K562 (cell line): ENCODE data around the gene ARL17A. TPM values are rescaled to one million over a fixed set of nuclear protein-coding genes. Genes with fewer than 3 reads are reported as not detected.

Experiments used
- polyA plus RNA-seq, 8 experiments: library from polyadenylated mRNA; depleted of rRNA in 4 of 8; stranded (reverse) in 5 of 8; unstranded in 3 of 8; fragments of >200 nt; fragmentation: Nextera tagmentation in 2 of 8; fragmentation: Illumina TruSeq in 1 of 8; extraction: Ambion mirVana in 2 of 8; extraction: Trizol in 1 of 8; gene quantifications; 2 replicates each; pipeline versions ENCODE4 v1.2.1 to v1.2.3, GENCODE V29; 2011 to 2014; ENCODE audit warnings: inconsistent platforms in 1 of 8, missing spikeins in 1 of 8
- small RNA-seq: library from RNA; depleted of rRNA; stranded (forward); fragments of <200 nt; gene quantifications from one replicate; pipeline ENCODE3, GENCODE V24; 2014
- total RNA-seq, 7 experiments: library from RNA; depleted of rRNA in 6 of 7; stranded (reverse); fragments of >200 nt in 6 of 7; fragmentation: Illumina TruSeq in 2 of 7; extraction: Trizol in 2 of 7; gene quantifications; 2 replicates each; pipeline versions ENCODE4 v1.2.1 to v1.2.3, GENCODE V29; 2011 to 2021; ENCODE audit warnings: low replicate concordance in 1 of 7

The ARL17A gene
- total and polyA plus RNA-seq, 9 of the 15 experiments (the other 6 are each of a cell fraction or from before 2014, with no cell fraction given): 4.7 to 24.8 (median 14.0) TPM

Small RNA genes lying within 50 kb of the gene (small RNA-seq; reads per million reads assigned to genes)
- not detected for gene RN7SL199P

Other genes starting within 250 kb of the ARL17A start
- 4.4 and 8.2 TPM in 2 replicates for gene ARL17B, start 217.9 kb downstream of the ARL17A start, total RNA-seq (2014; rRNA removed)
- 5.0 and 6.2 TPM in 2 replicates for gene ARL17B, start 217.9 kb downstream of the ARL17A start, total RNA-seq (2014; rRNA removed; fragmentation: Illumina TruSeq; extraction: Trizol)
- gene ARL17B, start 217.9 kb downstream of the ARL17A start, total RNA-seq (2015; rRNA removed; fragmentation: Illumina TruSeq; extraction: Trizol): 4.0 and 4.5 TPM in 2 replicates
- gene ARL17B, start 217.9 kb downstream of the ARL17A start, total RNA-seq (2021): 11.9 and 12.1 TPM in 2 replicates
- 5.7 and 8.4 TPM in 2 replicates for gene ARL17B, start 217.9 kb downstream of the ARL17A start, polyA plus RNA-seq (2011; rRNA removed)
- gene ARL17B, start 217.9 kb downstream of the ARL17A start, polyA plus RNA-seq (2014; fragmentation: Illumina TruSeq; extraction: Trizol): 3.4 and 7.2 TPM in 2 replicates
- 10 to 100 TPM; 19.3 to 24.2 TPM for gene ARL17B, start 217.9 kb downstream of the ARL17A start, polyA plus RNA-seq (2014; fragmentation: Nextera tagmentation; extraction: Ambion mirVana)
- 7.0 and 14.5 TPM in 2 replicates for gene ARL17B, start 217.9 kb downstream of the ARL17A start, polyA plus RNA-seq (2014; rRNA removed)
- 4.1 TPM in 2 replicates for gene LRRC37A2, start 67.2 kb downstream of the ARL17A start, total RNA-seq (2014; rRNA removed)
- 4.3 and 4.5 TPM in 2 replicates for gene LRRC37A2, start 67.2 kb downstream of the ARL17A start, total RNA-seq (2014; rRNA removed; fragmentation: Illumina TruSeq; extraction: Trizol)
- 5.3 and 5.7 TPM in 2 replicates for gene LRRC37A2, start 67.2 kb downstream of the ARL17A start, total RNA-seq (2015; rRNA removed; fragmentation: Illumina TruSeq; extraction: Trizol)
- 4.4 and 4.7 TPM in 2 replicates for gene LRRC37A2, start 67.2 kb downstream of the ARL17A start, total RNA-seq (2021)
- gene LRRC37A2, start 67.2 kb downstream of the ARL17A start, polyA plus RNA-seq (2011; rRNA removed): 6.3 and 6.6 TPM in 2 replicates
- 4.8 and 6.3 TPM in 2 replicates for gene LRRC37A2, start 67.2 kb downstream of the ARL17A start, polyA plus RNA-seq (2014; fragmentation: Illumina TruSeq; extraction: Trizol)
- 1 to 10 TPM; 2.9 to 3.2 TPM for gene LRRC37A2, start 67.2 kb downstream of the ARL17A start, polyA plus RNA-seq (2014; fragmentation: Nextera tagmentation; extraction: Ambion mirVana)
- 3.4 and 5.6 TPM in 2 replicates for gene LRRC37A2, start 67.2 kb downstream of the ARL17A start, polyA plus RNA-seq (2014; rRNA removed)
- 16.7 and 23.1 TPM in 2 replicates for gene NSF, start 11.0 kb upstream of the ARL17A start, total RNA-seq (2014; rRNA removed)
- 36.7 and 39.0 TPM in 2 replicates for gene NSF, start 11.0 kb upstream of the ARL17A start, total RNA-seq (2014; rRNA removed; fragmentation: Illumina TruSeq; extraction: Trizol)
- 33.0 and 37.1 TPM in 2 replicates for gene NSF, start 11.0 kb upstream of the ARL17A start, total RNA-seq (2015; rRNA removed; fragmentation: Illumina TruSeq; extraction: Trizol)
- gene NSF, start 11.0 kb upstream of the ARL17A start, total RNA-seq (2021): 34.1 and 34.9 TPM in 2 replicates
- gene NSF, start 11.0 kb upstream of the ARL17A start, polyA plus RNA-seq (2011; rRNA removed): 33.6 and 39.8 TPM in 2 replicates
- 32.5 and 36.9 TPM in 2 replicates for gene NSF, start 11.0 kb upstream of the ARL17A start, polyA plus RNA-seq (2014; fragmentation: Illumina TruSeq; extraction: Trizol)
- gene NSF, start 11.0 kb upstream of the ARL17A start, polyA plus RNA-seq (2014; fragmentation: Nextera tagmentation; extraction: Ambion mirVana): 10 to 100 TPM; 17.0 to 37.3 TPM
- 17.4 and 20.5 TPM in 2 replicates for gene NSF, start 11.0 kb upstream of the ARL17A start, polyA plus RNA-seq (2014; rRNA removed)
- gene WNT3, start 239.0 kb upstream of the ARL17A start, total RNA-seq (2014; rRNA removed): 1.5 and 2.9 TPM in 2 replicates
- 2.2 and 2.4 TPM in 2 replicates for gene WNT3, start 239.0 kb upstream of the ARL17A start, total RNA-seq (2014; rRNA removed; fragmentation: Illumina TruSeq; extraction: Trizol)
- 2.6 and 2.8 TPM in 2 replicates for gene WNT3, start 239.0 kb upstream of the ARL17A start, total RNA-seq (2015; rRNA removed; fragmentation: Illumina TruSeq; extraction: Trizol)
- 2.7 and 3.5 TPM in 2 replicates for gene WNT3, start 239.0 kb upstream of the ARL17A start, total RNA-seq (2021)
- gene WNT3, start 239.0 kb upstream of the ARL17A start, polyA plus RNA-seq (2011; rRNA removed): 5.9 and 6.1 TPM in 2 replicates
- 3.2 and 3.6 TPM in 2 replicates for gene WNT3, start 239.0 kb upstream of the ARL17A start, polyA plus RNA-seq (2014; fragmentation: Illumina TruSeq; extraction: Trizol)
- gene WNT3, start 239.0 kb upstream of the ARL17A start, polyA plus RNA-seq (2014; fragmentation: Nextera tagmentation; extraction: Ambion mirVana): 1 to 10 TPM; 2.1 to 3.5 TPM
- 2.5 and 3.3 TPM in 2 replicates for gene WNT3, start 239.0 kb upstream of the ARL17A start, polyA plus RNA-seq (2014; rRNA removed)